GM06990 (cell line): Measurements from ENCODE around the gene IGFLR1.

Source experiments
- DNase-seq: peaks from one replicate; pipeline ENCODE4 v3.0.0-alpha.2; 2011; ENCODE audit not compliant: insufficient read length; ENCODE audit errors: extremely low read depth
- H3K27me3 ChIP-seq: replicated peaks from 2 replicates; pipeline ENCODE4 v1.6.0; 2011; ENCODE audit warnings: low read length; ENCODE audit not compliant: control insufficient read depth, insufficient read depth
- H3K36me3 ChIP-seq: 2 replicates; pipeline ENCODE4 v1.5.1; 2011; ENCODE audit warnings: low read length; ENCODE audit not compliant: control insufficient read depth, insufficient read depth
- H3K4me3 ChIP-seq: replicated peaks from 2 replicates; pipeline ENCODE4 v1.5.1; 2011; ENCODE audit warnings: low read depth, mild to moderate bottlenecking, control low read depth, low read length
- TF ChIP-seq, protein P1 (sequence below): IDR thresholded peaks from 2 replicates; pipeline ENCODE4 v1.5.1; 2011; ENCODE audit warnings: low read length, control low read depth, mild to moderate bottlenecking, inconsistent platforms; ENCODE audit not compliant: insufficient read depth, poor library complexity, severe bottlenecking

IGFLR1 gene

DNA sequence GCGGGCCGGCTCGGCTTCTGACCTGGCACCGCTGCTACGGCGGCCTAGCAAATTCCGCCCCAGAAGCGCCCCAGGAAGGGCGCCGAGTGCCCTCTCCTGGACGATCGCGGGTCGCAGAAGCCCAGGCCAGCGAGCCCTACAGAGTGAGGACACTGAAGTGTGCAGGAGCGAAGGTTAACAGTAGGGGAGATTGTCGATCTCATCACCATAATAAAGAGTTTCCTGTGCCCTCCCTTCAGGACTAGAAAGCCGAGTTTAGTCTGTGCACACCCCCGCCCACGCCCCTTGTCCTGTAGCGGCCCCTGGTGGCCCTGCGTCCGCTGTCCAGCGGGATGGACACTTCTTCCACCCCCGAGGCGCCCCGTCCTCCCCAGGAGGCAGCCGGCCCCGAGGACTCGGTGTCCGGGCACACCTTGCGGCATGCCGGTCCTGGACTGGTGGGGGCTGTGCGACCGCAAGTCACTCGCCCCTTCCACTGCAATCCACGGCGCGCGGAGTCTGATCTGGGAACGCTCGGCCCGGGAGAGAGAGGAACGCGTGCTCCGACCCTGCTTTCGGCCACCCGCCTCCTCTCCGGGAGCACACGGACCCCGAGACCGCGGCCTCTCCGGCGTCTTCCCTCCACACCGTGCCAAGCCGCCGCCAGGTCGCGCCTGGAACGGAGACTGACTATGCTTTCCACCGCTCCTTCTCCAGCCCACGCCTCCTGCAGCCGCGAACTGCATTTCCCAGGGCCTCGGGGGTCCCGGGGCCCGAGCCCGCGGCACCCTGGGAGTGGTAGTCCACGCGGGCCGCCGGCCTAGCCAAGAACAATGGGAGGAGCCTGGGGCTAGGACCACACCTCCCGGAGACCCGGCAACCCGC is 25.2 kb downstream of the IGFLR1 start:
- peak overlapping the region; percentile 85 for H3K4me3 ChIP-seq
- TF ChIP-seq, protein P1, sequence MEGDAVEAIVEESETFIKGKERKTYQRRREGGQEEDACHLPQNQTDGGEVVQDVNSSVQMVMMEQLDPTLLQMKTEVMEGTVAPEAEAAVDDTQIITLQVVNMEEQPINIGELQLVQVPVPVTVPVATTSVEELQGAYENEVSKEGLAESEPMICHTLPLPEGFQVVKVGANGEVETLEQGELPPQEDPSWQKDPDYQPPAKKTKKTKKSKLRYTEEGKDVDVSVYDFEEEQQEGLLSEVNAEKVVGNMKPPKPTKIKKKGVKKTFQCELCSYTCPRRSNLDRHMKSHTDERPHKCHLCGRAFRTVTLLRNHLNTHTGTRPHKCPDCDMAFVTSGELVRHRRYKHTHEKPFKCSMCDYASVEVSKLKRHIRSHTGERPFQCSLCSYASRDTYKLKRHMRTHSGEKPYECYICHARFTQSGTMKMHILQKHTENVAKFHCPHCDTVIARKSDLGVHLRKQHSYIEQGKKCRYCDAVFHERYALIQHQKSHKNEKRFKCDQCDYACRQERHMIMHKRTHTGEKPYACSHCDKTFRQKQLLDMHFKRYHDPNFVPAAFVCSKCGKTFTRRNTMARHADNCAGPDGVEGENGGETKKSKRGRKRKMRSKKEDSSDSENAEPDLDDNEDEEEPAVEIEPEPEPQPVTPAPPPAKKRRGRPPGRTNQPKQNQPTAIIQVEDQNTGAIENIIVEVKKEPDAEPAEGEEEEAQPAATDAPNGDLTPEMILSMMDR, result peak; percentile 88
- DNase-seq, result peak; percentile 86
- no peaks in the 10 kb centered on the region for H3K27me3 ChIP-seq
- peaks cover 18% of the 10 kb centered on the region for H3K36me3 ChIP-seq

DNA sequence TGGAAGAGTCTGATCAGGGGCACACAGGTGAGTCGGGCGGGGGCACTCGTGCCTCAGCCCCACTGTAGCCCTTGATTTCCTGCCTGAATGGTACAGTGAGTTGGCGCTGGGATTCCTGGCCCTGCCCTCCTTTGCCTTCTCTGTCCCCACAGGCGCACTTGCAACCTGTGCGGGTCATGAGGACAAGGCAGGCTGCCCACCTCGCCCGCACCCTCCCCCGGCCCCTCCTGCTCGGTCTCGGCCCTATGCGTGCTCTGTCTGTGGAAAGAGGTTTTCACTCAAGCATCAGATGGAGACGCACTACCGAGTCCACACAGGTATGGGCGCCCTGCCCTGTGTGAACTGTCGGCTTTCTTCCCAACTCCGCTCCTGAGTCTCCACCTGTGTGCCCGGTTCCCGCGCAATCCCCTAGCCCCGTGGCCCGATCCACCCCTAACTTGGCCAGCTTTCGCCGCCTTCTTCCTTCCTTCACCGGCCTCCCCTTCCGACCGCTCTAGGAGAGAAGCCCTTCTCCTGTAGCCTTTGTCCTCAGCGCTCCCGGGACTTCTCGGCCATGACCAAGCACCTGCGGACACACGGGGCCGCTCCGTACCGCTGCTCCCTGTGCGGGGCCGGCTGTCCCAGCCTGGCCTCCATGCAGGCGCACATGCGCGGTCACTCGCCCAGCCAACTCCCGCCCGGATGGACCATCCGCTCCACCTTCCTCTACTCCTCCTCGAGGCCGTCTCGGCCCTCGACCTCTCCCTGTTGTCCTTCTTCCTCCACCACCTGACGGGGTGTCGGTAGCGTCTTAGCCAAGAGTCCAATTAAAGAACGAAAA is 26.1 kb downstream of the IGFLR1 start:
- no peak for DNase-seq
- TF ChIP-seq, protein P1, result no peak
- Histone ChIP-seq H3K4me3 (peak overlapping the region; percentile 85), H3K36me3 (peaks cover 12% of the 10 kb centered on the region), H3K27me3 (no peaks in the 10 kb centered on the region)

DNA sequence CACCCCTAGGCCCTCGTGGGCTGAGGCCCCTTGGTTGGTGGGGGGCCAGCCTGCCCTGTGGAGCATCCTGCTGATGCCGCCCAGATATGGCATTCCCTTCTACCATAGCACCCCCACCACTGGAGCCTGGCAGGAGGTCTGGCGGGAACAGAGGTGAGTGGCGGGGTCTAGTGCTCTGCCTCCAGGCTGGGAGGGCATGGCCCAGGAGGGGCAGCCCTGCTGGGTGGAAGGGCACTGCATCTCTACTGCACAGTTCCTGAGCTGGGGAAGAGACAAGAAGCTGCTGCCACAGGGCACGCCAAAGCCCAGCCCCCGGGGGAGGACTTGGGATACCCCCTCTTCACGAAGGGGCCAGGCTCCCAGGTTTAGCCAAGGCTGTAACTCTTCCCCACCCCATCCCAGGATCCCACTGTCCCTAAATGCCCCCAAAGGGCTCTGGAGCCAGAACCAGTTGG is 26.9 kb downstream of the IGFLR1 start:
- TF ChIP-seq, protein P1, result no peak
- Histone ChIP-seq H3K27me3 (no peaks in the 10 kb centered on the region), H3K36me3 (peaks cover 8% of the 10 kb centered on the region), H3K4me3 (peak overlapping the region; percentile 85)
- no peak for DNase-seq

DNA sequence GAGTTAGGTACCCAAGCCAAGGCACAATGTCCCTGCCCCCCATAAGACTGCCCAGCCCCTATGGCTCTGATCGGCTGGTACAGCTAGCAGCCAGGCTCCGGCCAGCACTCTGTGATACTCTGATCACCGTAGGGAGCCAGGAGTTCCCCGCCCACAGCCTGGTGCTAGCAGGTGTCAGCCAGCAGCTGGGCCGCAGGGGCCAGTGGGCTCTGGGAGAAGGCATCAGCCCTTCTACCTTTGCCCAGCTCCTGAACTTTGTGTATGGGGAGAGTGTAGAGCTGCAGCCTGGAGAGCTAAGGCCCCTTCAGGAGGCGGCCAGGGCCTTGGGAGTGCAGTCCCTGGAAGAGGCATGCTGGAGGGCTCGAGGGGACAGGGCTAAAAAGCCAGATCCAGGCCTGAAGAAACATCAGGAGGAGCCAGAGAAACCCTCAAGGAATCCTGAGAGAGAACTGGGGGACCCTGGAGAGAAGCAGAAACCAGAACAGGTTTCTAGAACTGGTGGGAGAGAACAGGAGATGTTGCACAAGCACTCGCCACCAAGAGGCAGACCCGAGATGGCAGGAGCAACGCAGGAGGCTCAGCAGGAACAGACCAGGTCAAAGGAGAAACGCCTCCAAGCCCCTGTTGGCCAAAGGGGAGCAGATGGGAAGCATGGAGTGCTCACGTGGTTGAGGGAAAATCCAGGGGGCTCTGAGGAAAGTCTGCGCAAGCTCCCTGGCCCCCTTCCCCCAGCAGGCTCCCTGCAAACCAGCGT is 27.5 kb downstream of the IGFLR1 start:
- H3K4me3 ChIP-seq, result peak overlapping the region; percentile 85
- DNase-seq, result no peak
- TF ChIP-seq, protein P1, result peak; percentile 43

DNA sequence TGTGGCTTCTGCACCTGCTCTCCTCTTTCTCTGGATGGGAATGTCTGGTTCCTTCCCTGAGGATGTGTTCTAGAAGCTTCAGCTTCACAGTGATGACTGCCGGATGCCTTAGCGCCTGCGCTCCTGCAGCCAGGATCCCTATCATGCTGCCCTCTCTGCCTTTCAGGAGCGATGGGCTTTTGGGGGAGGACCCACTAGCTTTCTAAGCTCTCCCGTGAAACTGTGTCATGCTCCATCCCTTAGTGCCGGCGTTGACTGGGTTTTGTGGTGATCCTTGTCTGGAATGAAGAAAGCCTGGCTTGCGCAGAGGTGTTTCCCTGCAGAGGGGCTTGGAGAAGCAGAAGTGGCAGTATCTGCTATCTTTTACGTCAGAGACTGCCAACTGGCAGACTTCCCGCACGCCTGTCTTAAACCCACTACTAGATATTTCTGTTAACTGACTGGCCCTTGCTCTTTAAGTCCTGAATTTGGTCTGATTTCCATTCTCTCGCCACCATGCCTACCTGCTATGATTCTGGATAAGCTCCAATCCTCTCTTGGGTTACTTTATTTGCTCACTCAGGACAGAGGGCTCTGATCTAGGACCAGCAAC is 28.3 kb downstream of the IGFLR1 start:
- H3K36me3 ChIP-seq, result peaks cover 7% of the 10 kb centered on the region
- TF ChIP-seq, protein P1, result no peak
- H3K27me3 ChIP-seq, result no peaks in the 10 kb centered on the region
- H3K4me3 ChIP-seq, result peak overlapping the region; percentile 85
- DNase-seq, result no peak

More for the DNA sequence above, 27.5 kb downstream of the IGFLR1 start:
- peaks cover 7% of the 10 kb centered on the region for H3K36me3 ChIP-seq
- no peaks in the 10 kb centered on the region for H3K27me3 ChIP-seq
